Uterus (tissue), 4 donors: Measurements from ENCODE around the gene TLCD1. TPM values are rescaled to one million over a fixed set of nuclear protein-coding genes. Genes with fewer than 3 reads are reported as not detected.

Experiments
- DNase-seq, 2 donors: peaks; one replicate each; pipeline ENCODE4 v3.0.0-alpha.2; 2019 to 2020
- H3K27ac ChIP-seq, 2 donors: fragments of 200-600 bp; sonication (generic); 1 replicate in 1 of 2; 2 replicates in 1 of 2; pipeline ENCODE4 v1.5.1; 2016 to 2018
- H3K27me3 ChIP-seq, 2 donors: fragments of 200-600 bp; sonication (generic); one replicate each; pipeline ENCODE4 v1.5.1; 2018 to 2019; ENCODE audit warnings: control low read depth in 1 of 2
- H3K36me3 ChIP-seq, 2 donors: fragments of 200-600 bp; sonication (generic); one replicate each; pipeline ENCODE4 v1.5.1; 2019; ENCODE audit warnings: control low read depth in 1 of 2
- H3K4me1 ChIP-seq, 2 donors: fragments of 200-600 bp; sonication (generic); one replicate each; pipeline ENCODE4 v1.5.1; 2018 to 2019; ENCODE audit warnings: control low read depth in 1 of 2
- H3K4me3 ChIP-seq, 2 donors: fragments of 200-600 bp; sonication (generic); 1 replicate in 1 of 2; 2 replicates in 1 of 2; pipeline ENCODE4 v1.5.1; 2018 to 2019; ENCODE audit warnings: mild to moderate bottlenecking in 1 of 2
- H3K9me3 ChIP-seq, 2 donors: fragments of 200-600 bp; sonication (generic); one replicate each; pipeline ENCODE4 v1.5.1; 2019; ENCODE audit warnings: control low read depth in 1 of 2
- POLR2A ChIP-seq, 2 donors: fragments of 450-650 bp; IDR thresholded peaks; one replicate each; pipeline ENCODE4 v1.6.1; 2016; ENCODE audit warnings: antibody characterized with exemption in 2 of 2, mild to moderate bottlenecking in 1 of 2, moderate library complexity in 1 of 2
- intact Hi-C: fragments of 100-400 bp; cut with DNase I; formaldehyde crosslinking; loops from one replicate; pipeline ENCODE4 v1.15.1; 2023; ENCODE audit warnings: low total_unique reads
- total RNA-seq, 4 donors: library from RNA; depleted of rRNA in 3 of 4; stranded (reverse); fragments of >200 nt in 3 of 4; gene quantifications; one replicate each; pipeline versions ENCODE4 v1.1.0 to v1.2.4, GENCODE V29; 2014 to 2023
- TF ChIP-seq, protein P1 (sequence below), 4 experiments: fragments of 200-600 bp in 2 of 4; fragments of 450-650 bp in 2 of 4; sonication (generic) in 2 of 4; IDR thresholded peaks; one replicate each; pipeline ENCODE4 v1.5.1; 2016 to 2019; ENCODE audit warnings: antibody characterized with exemption in 4 of 4, mild to moderate bottlenecking in 2 of 4, moderate library complexity in 1 of 4
- donor health status: DM: yes; HTN: yes; CAD: no.

The TLCD1 gene
- total RNA-seq, 4 donors from 2014 or later = 1.3 to 1.4 TPM; not detected in 2

DNA sequence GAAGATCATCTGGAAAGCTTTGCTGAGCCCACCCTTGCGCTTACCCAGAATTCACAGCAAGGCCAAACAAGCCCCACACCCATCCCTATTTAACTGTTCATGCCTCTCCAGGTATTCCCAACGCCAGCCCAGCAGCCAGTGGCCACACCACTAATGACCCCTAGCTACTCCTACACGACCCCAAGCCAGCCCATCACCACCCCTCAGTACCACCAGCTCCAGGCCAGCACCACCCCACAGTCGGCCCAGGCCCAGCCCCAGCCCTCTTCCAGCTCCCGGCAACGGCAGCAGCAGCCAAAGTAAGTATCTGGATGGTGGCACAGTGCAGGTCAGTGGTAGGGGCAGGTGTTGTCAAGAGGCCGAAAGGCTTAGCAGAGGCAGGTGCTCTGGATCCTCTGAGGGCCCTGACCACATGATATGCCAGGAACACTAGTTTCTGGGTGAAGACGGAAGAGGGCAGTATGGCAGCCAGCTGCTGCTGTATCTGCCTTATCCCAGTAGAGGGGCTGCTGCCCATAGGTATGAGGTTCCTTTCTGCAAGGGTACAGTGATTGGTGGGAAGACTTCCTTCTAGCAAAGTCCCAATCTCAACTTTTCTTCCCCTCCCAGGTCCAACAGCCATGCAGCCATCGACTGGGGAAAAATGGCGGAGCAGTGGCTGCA is 25.1 kb downstream of the TLCD1 start:
- intact Hi-C loops = no loop called here
- Histone ChIP-seq H3K27ac (no peak overlapping the region), H3K27me3 (no peaks in the 10 kb centered on the region), H3K4me1 (no peaks in the 10 kb centered on the region), H3K9me3 (no peaks in the 10 kb centered on the region), H3K4me3 (no peak overlapping the region), H3K36me3 (no peaks in the 10 kb centered on the region)
- TF ChIP-seq POLR2A (IDR thresholded peaks at IDR 0.05) = no peak
- TF ChIP-seq, protein P1, sequence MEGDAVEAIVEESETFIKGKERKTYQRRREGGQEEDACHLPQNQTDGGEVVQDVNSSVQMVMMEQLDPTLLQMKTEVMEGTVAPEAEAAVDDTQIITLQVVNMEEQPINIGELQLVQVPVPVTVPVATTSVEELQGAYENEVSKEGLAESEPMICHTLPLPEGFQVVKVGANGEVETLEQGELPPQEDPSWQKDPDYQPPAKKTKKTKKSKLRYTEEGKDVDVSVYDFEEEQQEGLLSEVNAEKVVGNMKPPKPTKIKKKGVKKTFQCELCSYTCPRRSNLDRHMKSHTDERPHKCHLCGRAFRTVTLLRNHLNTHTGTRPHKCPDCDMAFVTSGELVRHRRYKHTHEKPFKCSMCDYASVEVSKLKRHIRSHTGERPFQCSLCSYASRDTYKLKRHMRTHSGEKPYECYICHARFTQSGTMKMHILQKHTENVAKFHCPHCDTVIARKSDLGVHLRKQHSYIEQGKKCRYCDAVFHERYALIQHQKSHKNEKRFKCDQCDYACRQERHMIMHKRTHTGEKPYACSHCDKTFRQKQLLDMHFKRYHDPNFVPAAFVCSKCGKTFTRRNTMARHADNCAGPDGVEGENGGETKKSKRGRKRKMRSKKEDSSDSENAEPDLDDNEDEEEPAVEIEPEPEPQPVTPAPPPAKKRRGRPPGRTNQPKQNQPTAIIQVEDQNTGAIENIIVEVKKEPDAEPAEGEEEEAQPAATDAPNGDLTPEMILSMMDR (IDR thresholded peaks at IDR 0.05) = no peak
- DNase-seq = no peak

DNA sequence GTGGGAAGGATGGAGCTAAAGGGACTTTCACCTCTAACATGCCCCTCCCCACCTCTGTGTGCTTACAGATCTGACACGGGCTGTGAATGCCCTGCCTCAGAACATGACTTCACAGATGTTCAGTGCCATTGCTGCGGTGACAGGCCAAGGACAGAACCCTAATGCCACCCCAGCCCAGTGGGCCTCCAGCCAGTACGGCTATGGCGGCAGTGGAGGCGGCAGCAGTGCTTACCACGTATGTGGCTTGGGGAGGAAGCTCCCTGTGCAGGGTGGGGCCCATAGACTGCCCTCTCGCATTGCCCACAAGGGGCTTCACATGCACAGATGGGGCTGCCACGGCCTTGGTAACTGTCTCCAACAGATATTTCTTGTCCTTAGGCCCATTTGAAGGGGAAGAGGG is 25.8 kb downstream of the TLCD1 start:
- no peaks in the 10 kb centered on the region for H3K9me3 ChIP-seq
- H3K27ac ChIP-seq = no peak overlapping the region
- TF ChIP-seq, protein P1 (IDR thresholded peaks at IDR 0.05) = no peak
- no peak for TF ChIP-seq POLR2A (IDR thresholded peaks at IDR 0.05)
- H3K4me1 ChIP-seq = no peaks in the 10 kb centered on the region
- H3K4me3 ChIP-seq = no peak overlapping the region
- H3K27me3 ChIP-seq = no peaks in the 10 kb centered on the region
- no peak for DNase-seq
- no peaks in the 10 kb centered on the region for H3K36me3 ChIP-seq
- intact Hi-C loops = no loop called here

DNA sequence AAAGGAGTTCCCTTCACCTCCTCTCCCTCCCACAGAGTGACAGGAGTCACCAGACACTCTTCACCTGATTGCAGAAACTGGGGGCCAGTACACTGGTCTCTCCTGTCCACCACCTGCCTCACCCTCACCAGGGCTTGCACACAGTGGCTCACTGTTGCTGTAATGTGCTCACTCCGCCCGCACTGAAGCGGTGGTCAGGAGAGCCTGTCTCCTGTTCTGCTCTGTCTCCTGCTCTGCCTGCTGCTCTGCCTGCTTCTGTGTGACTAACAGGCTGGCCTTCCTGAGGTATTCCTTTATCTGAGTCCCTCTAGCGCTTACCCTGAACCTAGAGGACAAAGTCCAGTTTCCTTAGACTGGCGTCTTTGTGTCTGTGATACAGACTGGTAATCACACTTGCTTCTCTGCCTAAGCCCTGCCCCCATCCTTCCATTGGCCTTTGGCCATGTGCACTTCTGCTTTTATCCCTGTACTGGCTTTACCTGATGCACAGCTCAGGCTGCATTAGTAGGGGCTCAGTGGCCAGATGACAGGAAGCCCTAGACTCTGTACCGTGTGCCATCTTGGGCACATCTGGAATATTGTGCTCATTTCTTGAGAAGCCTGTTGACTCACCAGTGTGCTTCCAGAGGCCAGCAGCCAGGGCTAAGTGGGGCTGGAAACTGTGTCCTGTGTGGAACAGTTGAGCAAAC is 27.6 kb downstream of the TLCD1 start:
- TF ChIP-seq, protein P1 (IDR thresholded peaks at IDR 0.05) = no peak
- TF ChIP-seq POLR2A (IDR thresholded peaks at IDR 0.05) = no peak
- Histone ChIP-seq H3K9me3 (no peaks in the 10 kb centered on the region), H3K4me1 (no peaks in the 10 kb centered on the region), H3K27me3 (no peaks in the 10 kb centered on the region), H3K36me3 (no peaks in the 10 kb centered on the region), H3K27ac (no peak overlapping the region), H3K4me3 (no peak overlapping the region)
- no peak for DNase-seq
- intact Hi-C loops = no loop called here

DNA sequence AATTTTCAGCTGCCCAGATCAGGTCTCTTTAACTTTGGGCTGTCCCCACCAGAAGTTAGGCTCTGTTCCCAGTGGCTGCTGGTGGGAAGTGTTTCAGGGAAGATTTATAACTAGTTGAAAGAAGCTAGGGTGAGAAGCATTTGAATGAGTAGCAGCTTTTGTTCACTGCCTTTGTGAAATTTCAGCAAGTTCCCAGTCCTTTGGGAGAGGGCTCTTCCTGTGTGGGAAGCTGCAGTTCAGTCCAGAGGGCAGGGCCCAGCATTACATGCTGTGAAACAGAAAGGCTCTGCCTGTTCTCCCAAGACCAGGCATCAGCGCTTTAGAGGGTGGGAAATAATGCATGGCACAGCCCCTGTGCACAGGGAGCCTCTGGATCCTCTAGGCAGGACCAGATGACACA is 32.2 kb downstream of the TLCD1 start:
- no peak for TF ChIP-seq POLR2A (IDR thresholded peaks at IDR 0.05)
- TF ChIP-seq, protein P1 (IDR thresholded peaks at IDR 0.05) = no peak
- intact Hi-C loops = no loop called here
- H3K36me3 ChIP-seq = no peaks in the 10 kb centered on the region

DNA sequence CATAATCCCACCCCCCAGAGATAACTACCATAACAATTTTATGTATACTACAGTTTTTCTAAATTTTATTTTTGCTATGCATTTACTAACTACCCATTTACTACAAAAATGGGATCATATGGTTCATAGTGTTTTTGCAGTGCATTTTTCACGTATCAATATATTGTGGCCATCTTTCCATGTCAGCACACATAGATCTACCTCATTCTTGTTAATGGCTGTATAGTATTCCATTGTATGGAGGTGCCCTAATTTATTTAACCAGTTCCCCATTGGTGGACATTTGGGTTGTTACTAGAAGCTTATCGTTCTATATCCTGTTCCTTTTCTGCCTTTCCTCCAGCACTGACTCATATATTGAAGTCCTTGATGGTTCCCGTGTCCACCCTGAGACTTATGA is 37.0 kb downstream of the TLCD1 start:
- no peaks in the 10 kb centered on the region for H3K4me1 ChIP-seq
- no peaks in the 10 kb centered on the region for H3K36me3 ChIP-seq
- H3K4me3 ChIP-seq = no peak overlapping the region
- no peaks in the 10 kb centered on the region for H3K27me3 ChIP-seq
- DNase-seq = no peak
- intact Hi-C loops = no loop called here
- no peak for TF ChIP-seq POLR2A (IDR thresholded peaks at IDR 0.05)
- TF ChIP-seq, protein P1 (IDR thresholded peaks at IDR 0.05) = no peak
- no peaks in the 10 kb centered on the region for H3K9me3 ChIP-seq
- H3K27ac ChIP-seq = no peak overlapping the region

More for the DNA sequence above, 32.2 kb downstream of the TLCD1 start:
- Histone ChIP-seq H3K27ac (no peak overlapping the region), H3K27me3 (no peaks in the 10 kb centered on the region), H3K9me3 (no peaks in the 10 kb centered on the region), H3K4me3 (no peak overlapping the region), H3K4me1 (no peaks in the 10 kb centered on the region)
- DNase-seq = no peak
